Astrocyte (in vitro differentiated cells and primary cell): ENCODE measurements around the gene KLF11.

Experiments
- CTCF ChIP-seq: IDR thresholded peaks from 2 replicates; pipeline ENCODE4 v1.5.1; 2011; ENCODE audit warnings: low read depth, mild to moderate bottlenecking, inconsistent platforms, low read length, moderate library complexity; ENCODE audit not compliant: insufficient read depth
- EZH2 ChIP-seq: IDR thresholded peaks from 2 replicates; pipeline ENCODE4 v1.6.1; 2012; ENCODE audit warnings: mild to moderate bottlenecking, low read length, inconsistent platforms; ENCODE audit not compliant: insufficient read depth

GRCh38 chr2:10046931-10047330 lies 3.6 kb downstream of the KLF11 start:
- TF ChIP-seq CTCF (no peak), EZH2 (no peak)
